C4-2B (cell line): ENCODE measurements around the gene SPTBN4.

Experiments used
- CTCF ChIP-seq: fragments of 450-650 bp; conservative IDR thresholded peaks from 2 replicates; pipeline ENCODE4 v1.5.1; 2017; ENCODE audit warnings: mild to moderate bottlenecking
- ZFX ChIP-seq: fragments of 450-650 bp; IDR thresholded peaks from 2 replicates; pipeline ENCODE4 v1.6.1; 2017

- TF ChIP-seq CTCF (no peak), ZFX (no peak)
Measured at GRCh38 chr19:40423938-40424337, 42.9 kb upstream of the SPTBN4 start.
